ENCODE results near the gene FAM177A1.

DNA sequence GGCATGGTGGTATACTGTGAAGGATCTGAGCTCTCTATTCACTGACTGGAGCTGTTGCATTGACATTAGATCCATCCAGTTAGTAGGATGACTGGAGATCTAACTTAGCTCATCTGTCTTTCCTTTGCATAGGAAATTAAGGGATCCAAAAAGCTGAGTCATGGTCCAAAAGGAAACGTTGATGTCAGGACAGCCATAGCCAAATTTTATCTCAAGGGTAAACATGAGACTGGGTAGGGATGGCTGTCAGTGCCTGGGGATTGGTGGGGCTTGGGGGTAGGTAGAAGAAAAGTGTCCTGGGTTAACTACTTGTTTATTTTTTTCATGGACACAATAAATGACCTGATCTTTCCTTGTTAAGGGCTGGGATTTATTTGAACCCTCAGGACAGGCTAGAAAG lies 4.6 kb downstream of the FAM177A1 start:
- TF ChIP-seq POLR2A (IDR thresholded peaks at IDR 0.05) (no peak), POLR2AphosphoS5 (IDR thresholded peaks at IDR 0.05) (no peak)
- TF ChIP-seq, protein P1, sequence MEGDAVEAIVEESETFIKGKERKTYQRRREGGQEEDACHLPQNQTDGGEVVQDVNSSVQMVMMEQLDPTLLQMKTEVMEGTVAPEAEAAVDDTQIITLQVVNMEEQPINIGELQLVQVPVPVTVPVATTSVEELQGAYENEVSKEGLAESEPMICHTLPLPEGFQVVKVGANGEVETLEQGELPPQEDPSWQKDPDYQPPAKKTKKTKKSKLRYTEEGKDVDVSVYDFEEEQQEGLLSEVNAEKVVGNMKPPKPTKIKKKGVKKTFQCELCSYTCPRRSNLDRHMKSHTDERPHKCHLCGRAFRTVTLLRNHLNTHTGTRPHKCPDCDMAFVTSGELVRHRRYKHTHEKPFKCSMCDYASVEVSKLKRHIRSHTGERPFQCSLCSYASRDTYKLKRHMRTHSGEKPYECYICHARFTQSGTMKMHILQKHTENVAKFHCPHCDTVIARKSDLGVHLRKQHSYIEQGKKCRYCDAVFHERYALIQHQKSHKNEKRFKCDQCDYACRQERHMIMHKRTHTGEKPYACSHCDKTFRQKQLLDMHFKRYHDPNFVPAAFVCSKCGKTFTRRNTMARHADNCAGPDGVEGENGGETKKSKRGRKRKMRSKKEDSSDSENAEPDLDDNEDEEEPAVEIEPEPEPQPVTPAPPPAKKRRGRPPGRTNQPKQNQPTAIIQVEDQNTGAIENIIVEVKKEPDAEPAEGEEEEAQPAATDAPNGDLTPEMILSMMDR (IDR thresholded peaks at IDR 0.05), result no peak

Measured in suprapubic skin (tissue), 4 donors.